Activated CD4-positive, alpha-beta memory T cell treated with anti-CD3 and anti-CD28 coated beads for 36 hours (primary cell): ENCODE measurements around the gene ENAH. TPM values are rescaled to one million over a fixed set of nuclear protein-coding genes. Genes with fewer than 3 reads are reported as not detected.

Source experiments
- CTCF ChIA-PET: fragments of 350-600 bp; sonication (Branson Sonifier 250); formaldehyde crosslinking; loops from one replicate; lab custom pipeline; 2021; ENCODE audit warnings: antibody characterized with exemption, inconsistent platforms; lab: Charles Lee
- POLR2A ChIA-PET: fragments of 350-600 bp; sonication (Branson Sonifier 250); formaldehyde crosslinking; loops from one replicate; lab custom pipeline; 2021; ENCODE audit warnings: antibody characterized with exemption; lab: Charles Lee
- DNase-seq: peaks from one replicate; pipeline ENCODE4 v3.0.0-alpha.2; 2020
- H3K27ac Mint-ChIP-seq: one replicate; pipeline ENCODE4 v1.8.0; 2021; ENCODE audit warnings: mixed read lengths
- H3K27me3 Mint-ChIP-seq: one replicate; pipeline ENCODE4 v1.8.0; 2021; ENCODE audit warnings: mixed read lengths
- H3K36me3 Mint-ChIP-seq: one replicate; pipeline ENCODE4 v1.8.0; 2021; ENCODE audit warnings: mixed read lengths
- H3K4me1 Mint-ChIP-seq: one replicate; pipeline ENCODE4 v1.8.0; 2021; ENCODE audit warnings: low read depth, mixed read lengths
- H3K4me3 Mint-ChIP-seq: one replicate; pipeline ENCODE4 v1.8.0; 2021; ENCODE audit warnings: mild to moderate bottlenecking, mixed read lengths
- H3K9me3 Mint-ChIP-seq: one replicate; pipeline ENCODE4 v1.8.0; 2021; ENCODE audit warnings: mixed read lengths
- intact Hi-C: fragments of 100-400 bp; cut with micrococcal nuclease; formaldehyde crosslinking; loops from one replicate; pipeline ENCODE4 v1.15.1; 2023
- total RNA-seq, 2 experiments: library from RNA; stranded (reverse); gene quantifications; one replicate each; pipeline ENCODE4 v1.2.3, GENCODE V29; 2021

Gene ENAH
- total RNA-seq, 2 experiments from 2014 or later, result 0.80 to 0.95 TPM

DNA sequence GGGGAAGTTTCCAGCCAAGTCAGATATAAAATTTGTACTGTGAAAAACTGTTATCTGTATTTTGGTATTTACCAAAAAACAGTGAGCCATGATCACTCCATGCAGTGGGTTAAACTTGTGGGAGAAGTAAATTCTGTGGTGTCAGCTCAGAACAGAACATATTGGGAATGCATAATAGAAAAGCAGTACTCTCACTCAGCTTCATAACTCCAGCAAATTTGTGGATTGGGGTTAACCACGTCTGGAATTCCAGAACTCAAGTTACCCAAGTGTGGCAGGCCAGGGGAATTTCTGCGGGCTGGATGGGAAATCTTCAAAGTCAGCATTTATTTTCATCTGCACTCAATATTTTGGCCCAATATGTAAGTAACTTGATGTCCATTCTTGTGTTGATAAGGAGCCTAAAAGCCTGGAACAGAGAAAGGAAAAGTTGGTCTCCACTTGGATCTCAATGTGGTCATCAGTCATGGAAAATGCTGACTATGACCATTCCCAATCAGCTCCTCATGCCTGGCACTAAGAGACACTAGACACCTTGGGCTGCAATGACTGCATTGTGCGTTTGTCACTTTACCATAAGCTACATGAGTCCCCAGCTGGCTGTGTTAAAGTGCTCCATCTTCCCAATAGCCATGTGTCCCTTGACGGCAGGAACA lies 39.1 kb upstream of the ENAH start:
- intact Hi-C loops, result no loop called here
- POLR2A ChIA-PET, result no interaction called here
- DNase-seq, result no peak
- no peaks in the 10 kb centered on the region for H3K36me3 Mint-ChIP-seq
- peaks cover 4% of the 10 kb centered on the region for H3K27me3 Mint-ChIP-seq
- H3K4me3 Mint-ChIP-seq, result no peak overlapping the region
- peaks cover 4% of the 10 kb centered on the region for H3K9me3 Mint-ChIP-seq
- CTCF ChIA-PET, result interaction anchor here (1.3 kb wide), 1 partner anchor 85 kb away, joined by 3 read pairs; the partner anchor contains the start of gene SRP9
- no peaks in the 10 kb centered on the region for H3K4me1 Mint-ChIP-seq
- no peak overlapping the region for H3K27ac Mint-ChIP-seq

DNA sequence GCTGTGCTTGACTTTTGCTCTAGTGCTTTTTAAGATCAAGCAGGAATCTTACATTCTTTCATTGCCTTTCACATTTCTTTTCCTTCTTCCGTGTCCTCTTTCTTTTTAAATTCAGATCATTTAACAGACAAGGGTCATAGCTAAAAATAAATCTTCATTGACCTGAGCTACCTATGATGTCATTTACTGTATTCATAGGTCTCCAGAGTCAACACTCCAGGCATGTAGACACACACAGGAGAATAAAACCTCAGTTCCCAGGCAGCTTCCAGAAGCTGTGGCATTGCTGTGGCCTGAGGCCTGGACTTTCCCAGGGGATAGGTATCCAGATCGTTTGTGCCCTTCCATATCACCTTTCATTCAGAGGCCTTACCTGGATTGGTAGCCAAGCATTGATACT lies 38.5 kb upstream of the ENAH start:
- Mint-ChIP-seq H3K9me3 (peaks cover 4% of the 10 kb centered on the region), H3K4me1 (no peaks in the 10 kb centered on the region), H3K27ac (no peak overlapping the region), H3K4me3 (no peak overlapping the region), H3K27me3 (peaks cover 4% of the 10 kb centered on the region), H3K36me3 (no peaks in the 10 kb centered on the region)
- ChIA-PET CTCF (interaction anchor here (1.3 kb wide), 1 partner anchor 86 kb away, joined by 3 read pairs; the partner anchor contains the start of gene SRP9), POLR2A (no interaction called here)
- intact Hi-C loops, result no loop called here
- DNase-seq, result no peak

DNA sequence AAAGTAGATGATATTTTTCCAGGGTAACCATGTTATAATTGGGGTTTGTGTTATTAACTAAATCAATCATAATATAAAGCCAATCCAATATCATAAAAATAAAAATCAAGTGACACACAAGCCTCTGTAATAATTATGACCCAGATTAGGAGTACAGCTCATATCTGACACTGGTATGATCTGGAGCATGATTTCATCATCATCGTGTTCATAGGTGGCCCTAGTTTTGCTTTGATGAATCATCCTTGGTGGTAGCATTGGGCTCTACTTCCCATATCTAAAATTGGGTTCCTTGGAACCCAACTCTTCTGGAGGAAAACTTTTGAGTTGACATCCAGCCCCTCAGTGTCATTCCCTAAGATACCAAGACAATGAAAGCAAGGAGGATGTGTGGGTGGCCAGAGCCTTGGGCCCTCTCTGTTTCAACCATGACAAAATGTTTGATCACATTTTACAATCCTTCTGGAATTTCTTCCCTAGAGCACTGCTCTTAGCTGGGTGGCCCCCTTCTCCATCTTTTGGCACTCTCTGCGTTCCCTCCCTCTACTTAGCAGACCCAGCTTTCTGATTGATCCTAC lies 37.0 kb upstream of the ENAH start:
- Mint-ChIP-seq H3K4me3 (no peak overlapping the region), H3K27me3 (peaks cover 4% of the 10 kb centered on the region), H3K36me3 (no peaks in the 10 kb centered on the region), H3K9me3 (peaks cover 3% of the 10 kb centered on the region), H3K27ac (no peak overlapping the region), H3K4me1 (no peaks in the 10 kb centered on the region)
- intact Hi-C loops, result no loop called here
- ChIA-PET POLR2A (no interaction called here), CTCF (no interaction called here)
- no peak for DNase-seq

DNA sequence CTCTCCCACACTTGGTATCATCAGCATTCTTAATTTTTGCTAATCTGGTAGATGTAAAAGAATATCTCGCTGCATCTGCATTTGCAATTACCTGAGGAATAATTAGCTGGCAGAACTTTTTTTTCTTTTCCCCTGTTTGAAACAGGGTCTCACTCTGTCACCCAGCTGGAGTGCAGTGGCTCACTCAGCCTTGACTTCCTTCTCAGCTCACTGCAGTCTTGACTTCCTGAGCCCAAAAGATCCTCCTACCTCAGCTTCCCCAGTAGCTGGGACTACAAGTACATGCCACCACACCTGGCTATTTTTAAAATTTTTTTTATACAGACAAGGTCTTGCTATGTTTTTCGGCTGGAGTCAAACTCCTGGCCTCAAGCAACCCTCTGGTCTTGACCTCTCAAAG lies 35.4 kb upstream of the ENAH start:
- H3K9me3 Mint-ChIP-seq, result no peaks in the 10 kb centered on the region
- CTCF ChIA-PET, result no interaction called here
- peaks cover 4% of the 10 kb centered on the region for H3K27me3 Mint-ChIP-seq
- H3K36me3 Mint-ChIP-seq, result no peaks in the 10 kb centered on the region
- no peaks in the 10 kb centered on the region for H3K4me1 Mint-ChIP-seq
- intact Hi-C loops, result no loop called here
- H3K27ac Mint-ChIP-seq, result no peak overlapping the region
- DNase-seq, result no peak
- H3K4me3 Mint-ChIP-seq, result no peak overlapping the region
- POLR2A ChIA-PET, result no interaction called here

DNA sequence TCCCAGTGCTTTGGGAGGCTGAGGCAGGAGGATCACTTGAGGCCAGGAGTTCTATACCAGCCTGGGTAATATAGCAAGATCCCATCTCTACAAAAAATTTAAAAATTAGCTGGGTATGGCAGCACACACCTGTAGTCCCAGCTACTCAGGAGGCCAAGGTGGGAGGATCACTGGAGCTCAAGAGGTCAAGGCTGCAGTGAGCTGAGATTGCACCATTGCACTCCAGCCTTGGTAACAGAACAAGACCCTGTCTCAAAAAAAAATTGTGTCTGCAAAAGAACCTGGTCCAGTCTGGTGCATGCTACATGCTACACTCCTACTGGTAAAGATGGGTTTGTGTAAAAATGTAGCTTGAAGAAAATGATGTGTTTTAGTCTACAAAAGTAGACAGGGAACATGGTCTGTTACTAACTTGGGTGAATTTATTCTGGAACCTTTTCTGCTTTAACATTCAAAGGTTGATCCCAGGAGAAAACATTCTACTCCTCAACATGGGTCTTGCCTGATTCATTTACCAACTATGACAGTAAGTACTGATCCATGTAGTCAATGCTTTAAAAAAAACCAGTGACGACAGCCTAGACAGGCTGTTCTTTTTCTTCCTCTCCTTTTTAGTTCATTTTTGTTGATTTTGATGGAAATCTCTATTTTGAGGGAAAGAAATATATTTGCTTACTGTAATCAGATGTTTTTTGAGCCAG lies 32.7 kb upstream of the ENAH start:
- ChIA-PET POLR2A (no interaction called here), CTCF (no interaction called here)
- DNase-seq, result no peak
- no peaks in the 10 kb centered on the region for H3K36me3 Mint-ChIP-seq
- H3K4me1 Mint-ChIP-seq, result no peaks in the 10 kb centered on the region
- no peak overlapping the region for H3K4me3 Mint-ChIP-seq
- intact Hi-C loops, result no loop called here
- H3K27ac Mint-ChIP-seq, result no peak overlapping the region
- no peaks in the 10 kb centered on the region for H3K9me3 Mint-ChIP-seq
- peaks cover 10% of the 10 kb centered on the region for H3K27me3 Mint-ChIP-seq

DNA sequence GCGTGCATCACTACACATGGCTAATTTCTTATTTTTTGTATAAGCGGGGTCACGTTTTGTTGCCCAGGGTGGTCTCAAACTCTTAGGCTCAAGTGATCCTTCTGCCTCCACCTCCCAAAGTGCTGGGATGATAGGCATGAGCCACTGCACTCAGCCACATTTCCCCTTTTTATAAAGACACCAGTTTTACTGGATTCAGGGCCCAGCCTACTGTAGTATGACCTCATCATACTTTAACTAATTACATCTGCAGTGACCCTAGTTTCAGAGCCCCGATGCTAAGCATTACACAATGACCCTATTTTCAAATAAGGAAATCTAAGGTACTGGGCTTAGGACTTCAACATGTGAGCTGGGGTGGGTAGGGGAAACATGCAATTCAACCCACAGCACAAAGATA lies 31.8 kb upstream of the ENAH start:
- Mint-ChIP-seq H3K36me3 (no peaks in the 10 kb centered on the region), H3K4me1 (no peaks in the 10 kb centered on the region), H3K4me3 (no peak overlapping the region), H3K9me3 (no peaks in the 10 kb centered on the region), H3K27ac (no peak overlapping the region), H3K27me3 (peaks cover 15% of the 10 kb centered on the region)
- ChIA-PET CTCF (no interaction called here), POLR2A (no interaction called here)
- DNase-seq, result no peak
- intact Hi-C loops, result no loop called here

DNA sequence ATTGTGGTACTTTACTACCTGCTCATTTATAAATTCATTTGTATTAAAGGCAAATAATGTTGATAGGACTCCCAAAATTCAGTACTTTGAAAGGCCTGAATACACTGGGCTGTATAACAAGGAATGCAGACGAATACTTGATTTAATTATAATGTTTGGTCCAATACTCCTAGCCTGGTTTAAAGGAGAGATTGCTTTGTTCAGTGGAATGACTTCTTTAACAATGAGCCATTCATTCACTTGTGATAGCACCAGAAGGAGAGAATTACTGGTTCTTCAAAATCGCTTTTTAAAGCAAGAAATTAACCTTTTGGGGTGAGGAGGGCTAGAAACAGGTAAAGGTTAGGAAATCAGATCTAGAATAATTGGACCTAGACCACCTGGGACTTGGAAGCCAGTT lies 28.3 kb upstream of the ENAH start:
- intact Hi-C loops, result no loop called here
- POLR2A ChIA-PET, result no interaction called here
- H3K4me3 Mint-ChIP-seq, result no peak overlapping the region
- peaks cover 24% of the 10 kb centered on the region for H3K27me3 Mint-ChIP-seq
- no peaks in the 10 kb centered on the region for H3K4me1 Mint-ChIP-seq
- no peaks in the 10 kb centered on the region for H3K9me3 Mint-ChIP-seq
- CTCF ChIA-PET, result no interaction called here
- no peak for DNase-seq
- H3K27ac Mint-ChIP-seq, result no peak overlapping the region
- H3K36me3 Mint-ChIP-seq, result no peaks in the 10 kb centered on the region

DNA sequence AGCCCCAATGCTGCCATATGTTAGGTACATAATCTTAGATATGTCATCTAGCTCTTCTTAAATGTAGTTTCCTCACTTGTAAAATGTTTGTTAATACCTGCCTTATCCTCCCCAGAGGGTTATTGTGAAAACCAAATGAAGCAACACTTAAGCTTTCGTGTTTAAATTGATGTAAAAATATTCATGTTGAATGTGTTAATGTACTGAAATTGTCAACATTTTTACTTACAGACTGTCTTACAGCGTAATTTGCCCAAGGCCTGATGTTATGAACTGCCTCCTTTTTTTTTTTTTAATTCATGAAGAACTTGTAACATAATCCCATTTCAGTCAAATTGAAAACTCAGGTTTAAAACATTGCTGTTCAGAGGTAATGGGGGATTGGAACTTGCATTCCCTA lies 25.6 kb upstream of the ENAH start:
- ChIA-PET CTCF (interaction anchor here (0.7 kb wide), 1 partner anchor 49 kb away, joined by 3 read pairs; no protein-coding TSS in a partner anchor), POLR2A (no interaction called here)
- Mint-ChIP-seq H3K36me3 (no peaks in the 10 kb centered on the region), H3K27me3 (peaks cover 32% of the 10 kb centered on the region), H3K4me1 (no peaks in the 10 kb centered on the region), H3K27ac (no peak overlapping the region), H3K9me3 (no peaks in the 10 kb centered on the region), H3K4me3 (no peak overlapping the region)
- no peak for DNase-seq
- intact Hi-C loops, result no loop called here

DNA sequence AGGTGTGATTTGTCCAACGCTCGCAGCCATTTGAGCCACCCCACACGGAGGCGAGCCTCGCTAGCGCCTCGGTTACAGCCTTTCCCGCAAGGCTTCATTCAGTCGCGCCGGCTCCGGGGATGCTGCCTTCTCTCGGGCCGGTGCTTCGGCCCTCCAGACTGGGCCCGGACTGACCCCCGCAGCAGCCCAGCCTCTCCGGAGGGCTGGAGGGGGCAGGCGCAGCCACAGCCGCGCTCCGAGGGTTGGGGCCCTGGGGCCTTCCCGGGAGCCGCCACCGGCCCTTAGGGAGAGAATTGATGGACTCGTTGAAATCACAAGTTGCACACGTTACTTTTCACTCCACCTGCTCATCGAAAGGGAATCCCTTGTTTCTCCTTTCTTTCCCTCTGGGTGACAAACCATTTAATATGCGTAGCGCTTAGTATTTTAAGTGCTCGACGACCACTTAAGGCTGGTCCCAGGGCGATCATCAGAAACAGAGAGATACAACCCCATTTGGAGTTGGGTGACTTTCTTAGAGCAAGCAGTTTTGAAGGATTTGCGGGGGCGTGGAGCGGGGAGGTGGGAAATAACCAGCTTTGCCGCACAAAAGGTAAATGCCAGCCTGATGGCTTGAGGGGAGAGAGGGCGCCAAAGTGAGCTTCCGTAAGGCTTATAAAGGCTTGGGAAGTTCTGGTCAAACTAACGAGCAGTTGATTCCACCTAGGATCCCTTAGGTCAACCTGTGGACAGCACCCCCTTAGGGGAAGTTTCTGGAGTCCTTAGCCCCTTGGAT lies 24.6 kb upstream of the ENAH start:
- H3K27ac Mint-ChIP-seq, result no peak overlapping the region
- H3K9me3 Mint-ChIP-seq, result no peaks in the 10 kb centered on the region
- DNase-seq, result no peak
- POLR2A ChIA-PET, result no interaction called here
- intact Hi-C loops, result no loop called here
- no peak overlapping the region for H3K4me3 Mint-ChIP-seq
- H3K36me3 Mint-ChIP-seq, result no peaks in the 10 kb centered on the region
- CTCF ChIA-PET, result interaction anchor here (0.7 kb wide), 1 partner anchor 50 kb away, joined by 3 read pairs; no protein-coding TSS in a partner anchor
- no peaks in the 10 kb centered on the region for H3K4me1 Mint-ChIP-seq
- peaks cover 29% of the 10 kb centered on the region for H3K27me3 Mint-ChIP-seq

DNA sequence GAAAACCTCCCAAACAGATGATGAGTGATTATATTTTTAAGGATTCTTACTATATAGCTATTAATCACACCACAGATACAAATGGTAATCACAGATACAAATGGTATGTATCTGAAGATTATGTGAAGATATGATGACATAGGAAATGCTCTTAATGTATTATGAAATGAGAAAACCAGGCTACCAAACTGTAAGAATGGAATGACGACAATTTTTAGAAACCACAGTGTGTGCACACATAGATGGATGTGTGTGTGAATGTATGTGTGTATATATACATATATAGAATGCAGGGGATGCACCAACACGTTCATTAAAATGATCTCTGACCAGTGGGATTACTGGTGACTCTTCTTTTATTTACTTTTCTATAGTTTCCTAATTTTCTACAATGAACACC lies 21.5 kb upstream of the ENAH start:
- Mint-ChIP-seq H3K27ac (no peak overlapping the region), H3K4me3 (no peak overlapping the region), H3K9me3 (no peaks in the 10 kb centered on the region), H3K4me1 (no peaks in the 10 kb centered on the region), H3K36me3 (no peaks in the 10 kb centered on the region), H3K27me3 (peaks cover 23% of the 10 kb centered on the region)
- DNase-seq, result no peak
- intact Hi-C loops, result no loop called here
- ChIA-PET CTCF (no interaction called here), POLR2A (no interaction called here)

DNA sequence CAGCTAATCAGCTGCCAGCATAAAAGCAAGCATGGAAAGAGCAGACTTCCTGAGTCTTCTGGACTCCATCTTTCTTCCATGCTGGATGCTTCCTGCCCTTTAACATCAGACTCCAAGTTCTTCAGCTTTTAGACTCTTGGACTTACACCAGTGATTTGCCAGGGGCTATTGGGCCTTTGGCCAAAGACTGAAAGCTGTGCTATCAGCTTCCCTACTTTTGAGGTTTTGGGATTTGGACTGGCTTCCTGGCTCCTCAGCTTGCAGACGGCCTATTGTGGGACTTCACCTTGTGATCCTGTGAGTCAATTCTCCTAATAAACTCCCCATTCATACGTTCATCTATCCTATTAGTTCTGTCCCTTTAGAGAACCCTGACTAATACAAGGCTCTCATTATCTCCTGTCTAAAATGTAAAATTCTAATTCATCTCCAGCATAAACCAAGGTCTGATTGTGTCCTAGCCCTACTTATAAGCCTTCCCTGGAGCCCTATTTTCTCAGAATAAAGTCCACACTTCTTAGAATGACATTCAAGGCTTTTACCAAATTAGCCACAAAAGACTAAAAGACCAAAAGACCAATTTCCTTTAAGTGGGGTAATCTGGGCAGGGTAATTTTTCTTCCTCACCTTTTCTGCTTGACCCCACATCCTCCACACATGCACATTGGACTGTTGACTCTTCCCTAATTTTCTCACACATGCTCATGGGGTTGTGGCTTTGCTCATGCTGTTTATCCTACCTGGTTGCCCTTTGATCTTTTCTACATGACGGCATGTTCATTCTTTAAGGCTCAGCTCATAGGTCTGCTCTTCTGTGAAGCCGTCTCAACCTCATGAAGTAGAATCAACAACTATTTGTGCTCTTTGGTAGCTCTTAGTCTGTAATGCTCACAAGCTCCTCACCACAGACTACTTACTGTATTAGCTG lies 18.1 kb upstream of the ENAH start:
- CTCF ChIA-PET, result interaction anchor here (0.8 kb wide), 1 partner anchor 284 kb away, joined by 3 read pairs; no protein-coding TSS in a partner anchor
- H3K4me1 Mint-ChIP-seq, result no peaks in the 10 kb centered on the region
- intact Hi-C loops, result no loop called here
- no peaks in the 10 kb centered on the region for H3K36me3 Mint-ChIP-seq
- no peaks in the 10 kb centered on the region for H3K9me3 Mint-ChIP-seq
- H3K27me3 Mint-ChIP-seq, result peaks cover 10% of the 10 kb centered on the region
- POLR2A ChIA-PET, result no interaction called here
- H3K27ac Mint-ChIP-seq, result no peak overlapping the region
- H3K4me3 Mint-ChIP-seq, result no peak overlapping the region
- DNase-seq, result no peak
